H9 (cell line): ENCODE results near the gene FBXO40. TPM values are rescaled to one million over a fixed set of nuclear protein-coding genes. Genes with fewer than 3 reads are reported as not detected.

Experiments
- DNase-seq: peaks from one replicate; pipeline ENCODE4 v3.0.0-alpha.2; 2017
- H2AFZ ChIP-seq: one replicate; pipeline ENCODE4 v1.6.1; 2013; ENCODE audit warnings: mild to moderate bottlenecking, low read length, control low read depth, moderate library complexity
- H2AK5ac ChIP-seq: 2 replicates; pipeline ENCODE4 v1.6.1; 2013; ENCODE audit warnings: low read length, control low read depth, mixed read lengths; ENCODE audit not compliant: insufficient read length
- H2BK120ac ChIP-seq: one replicate; pipeline ENCODE4 v1.6.1; 2013; ENCODE audit warnings: low read depth, mild to moderate bottlenecking, low read length, control low read depth, inconsistent platforms; ENCODE audit not compliant: poor library complexity, severe bottlenecking
- H2BK12ac ChIP-seq: 2 replicates; pipeline ENCODE4 v1.6.1; 2013; ENCODE audit warnings: low read length, control low read depth, mixed read lengths, low read depth; ENCODE audit not compliant: insufficient read length
- H2BK15ac ChIP-seq: 2 replicates; pipeline ENCODE4 v1.6.1; 2013; ENCODE audit warnings: low read depth, low read length, control low read depth
- H2BK20ac ChIP-seq: one replicate; pipeline ENCODE4 v1.6.1; 2013; ENCODE audit warnings: low read depth, mild to moderate bottlenecking, low read length, control low read depth, inconsistent platforms; ENCODE audit not compliant: poor library complexity, severe bottlenecking
- H2BK5ac ChIP-seq: 2 replicates; pipeline ENCODE4 v1.6.1; 2013; ENCODE audit warnings: low read length, control low read depth, mixed read lengths; ENCODE audit not compliant: insufficient read length
- H3K14ac ChIP-seq: 2 replicates; pipeline ENCODE4 v1.6.1; 2013; ENCODE audit warnings: low read length, control low read depth; ENCODE audit not compliant: insufficient read depth
- H3K18ac ChIP-seq: 2 replicates; pipeline ENCODE4 v1.6.1; 2013; ENCODE audit warnings: low read depth, mild to moderate bottlenecking, mixed read lengths, low read length, control low read depth; ENCODE audit not compliant: insufficient read length
- H3K23ac ChIP-seq: 2 replicates; pipeline ENCODE4 v1.6.1; 2013; ENCODE audit warnings: low read length, control low read depth, mixed read lengths, low read depth; ENCODE audit not compliant: insufficient read length
- H3K23me2 ChIP-seq: 2 replicates; pipeline ENCODE4 v1.6.1; 2013; ENCODE audit warnings: low read depth, mild to moderate bottlenecking, mixed read lengths, low read length, control low read depth; ENCODE audit not compliant: insufficient read length, poor library complexity, severe bottlenecking
- H3K27ac ChIP-seq: 2 replicates; pipeline ENCODE4 v1.5.1; 2013; ENCODE audit warnings: low read length, control low read depth, mixed read lengths, low read depth; ENCODE audit not compliant: insufficient read length
- H3K27me3 ChIP-seq: 2 replicates; pipeline ENCODE4 v1.6.1; 2013; ENCODE audit warnings: low read length, control low read depth, inconsistent platforms; ENCODE audit not compliant: insufficient read depth
- H3K4ac ChIP-seq: 2 replicates; pipeline ENCODE4 v1.6.1; 2013; ENCODE audit warnings: low read depth, mild to moderate bottlenecking, control low read depth, inconsistent platforms, low read length, moderate library complexity
- H3K4me1 ChIP-seq: 2 replicates; pipeline ENCODE4 v1.6.1; 2013; ENCODE audit warnings: low read length, control low read depth, inconsistent platforms; ENCODE audit not compliant: insufficient read depth
- H3K4me2 ChIP-seq: 2 replicates; pipeline ENCODE4 v1.6.1; 2013; ENCODE audit warnings: low read length, control low read depth, mixed read lengths; ENCODE audit not compliant: insufficient read length, insufficient read depth
- H3K56ac ChIP-seq: 2 replicates; pipeline ENCODE4 v1.6.1; 2013; ENCODE audit warnings: low read depth, mild to moderate bottlenecking, mixed read lengths, low read length, control low read depth; ENCODE audit not compliant: insufficient read length
- H3K79me1 ChIP-seq: 2 replicates; pipeline ENCODE4 v1.6.1; 2013; ENCODE audit warnings: low read depth, mild to moderate bottlenecking, moderate library complexity, low read length, control low read depth, inconsistent platforms; ENCODE audit not compliant: insufficient read depth, poor library complexity, severe bottlenecking
- H3K79me2 ChIP-seq: 2 replicates; pipeline ENCODE4 v1.6.1; 2013; ENCODE audit warnings: low read length, control low read depth, inconsistent platforms; ENCODE audit not compliant: insufficient read depth
- H3K9ac ChIP-seq: 2 replicates; pipeline ENCODE4 v1.6.1; 2013; ENCODE audit warnings: low read length, control low read depth, mixed read lengths; ENCODE audit not compliant: insufficient read length; ENCODE audit errors: extremely low read depth
- H3K9me3 ChIP-seq: one replicate; pipeline ENCODE4 v1.6.1; 2013; ENCODE audit warnings: low read depth, low read length, inconsistent platforms; ENCODE audit not compliant: control insufficient read depth
- H3T11ph ChIP-seq: one replicate; pipeline ENCODE4 v1.6.1; 2013; ENCODE audit warnings: mild to moderate bottlenecking, low read length, control low read depth, inconsistent platforms
- H4K20me1 ChIP-seq: one replicate; pipeline ENCODE4 v1.6.1; 2013; ENCODE audit not compliant: control insufficient read depth, insufficient read length, insufficient read depth
- H4K5ac ChIP-seq: 2 replicates; pipeline ENCODE4 v1.6.1; 2013; ENCODE audit warnings: low read depth, mild to moderate bottlenecking, mixed read lengths, low read length, control low read depth; ENCODE audit not compliant: insufficient read length
- H4K8ac ChIP-seq: replicated peaks from 2 replicates; pipeline ENCODE4 v1.6.1; 2013; ENCODE audit warnings: low read length, control low read depth, mixed read lengths, low read depth; ENCODE audit not compliant: insufficient read length
- H4K91ac ChIP-seq: 2 replicates; pipeline ENCODE4 v1.6.1; 2013; ENCODE audit warnings: low read depth, mild to moderate bottlenecking, moderate library complexity, mixed read lengths, low read length, control low read depth; ENCODE audit not compliant: insufficient read length
- H3K27ac Mint-ChIP-seq, 3 experiments: 2 replicates in 2 of 3; 3 replicates in 1 of 3; pipeline ENCODE4 v1.8.0; 2020 to 2021; ENCODE audit warnings: mixed read lengths in 3 of 3, mild to moderate bottlenecking in 1 of 3, moderate library complexity in 1 of 3
- H3K27me3 Mint-ChIP-seq: 2 replicates; pipeline ENCODE4 v1.8.0; 2021; ENCODE audit warnings: low read depth, mild to moderate bottlenecking, moderate library complexity, mixed read lengths
- H3K36me3 Mint-ChIP-seq, 3 experiments: 2 replicates in 2 of 3; 3 replicates in 1 of 3; pipeline ENCODE4 v1.8.0; 2020 to 2021; ENCODE audit warnings: low read depth in 3 of 3, mixed read lengths in 3 of 3; ENCODE audit not compliant: insufficient read depth in 1 of 3
- H3K4me1 Mint-ChIP-seq, 2 experiments: 2 replicates each; pipeline ENCODE4 v1.8.0; 2020; ENCODE audit warnings: mixed read lengths in 2 of 2
- H3K4me3 Mint-ChIP-seq, 2 experiments: 2 replicates in 1 of 2; 3 replicates in 1 of 2; pipeline ENCODE4 v1.8.0; 2020 to 2021; ENCODE audit warnings: mild to moderate bottlenecking in 2 of 2, mixed read lengths in 2 of 2, moderate library complexity in 1 of 2
- H3K9me3 Mint-ChIP-seq, 2 experiments: 2 replicates in 1 of 2; 3 replicates in 1 of 2; pipeline ENCODE4 v1.8.0; 2020; ENCODE audit warnings: mild to moderate bottlenecking in 2 of 2, mixed read lengths in 2 of 2, moderate library complexity in 1 of 2
- total RNA-seq: library from RNA; stranded (reverse); gene quantifications from 2 replicates; pipeline ENCODE4 v1.2.1, GENCODE V29; 2021
- TF ChIP-seq, protein P1 (sequence below): fragments of 200-600 bp; sonication (generic); conservative IDR thresholded peaks from 3 replicates; pipeline ENCODE4 v1.8.0; 2021; ENCODE audit warnings: antibody characterized with exemption, mild to moderate bottlenecking

Gene FBXO40
- total RNA-seq, 1 experiment from 2014 or later = 0.04 TPM

DNA sequence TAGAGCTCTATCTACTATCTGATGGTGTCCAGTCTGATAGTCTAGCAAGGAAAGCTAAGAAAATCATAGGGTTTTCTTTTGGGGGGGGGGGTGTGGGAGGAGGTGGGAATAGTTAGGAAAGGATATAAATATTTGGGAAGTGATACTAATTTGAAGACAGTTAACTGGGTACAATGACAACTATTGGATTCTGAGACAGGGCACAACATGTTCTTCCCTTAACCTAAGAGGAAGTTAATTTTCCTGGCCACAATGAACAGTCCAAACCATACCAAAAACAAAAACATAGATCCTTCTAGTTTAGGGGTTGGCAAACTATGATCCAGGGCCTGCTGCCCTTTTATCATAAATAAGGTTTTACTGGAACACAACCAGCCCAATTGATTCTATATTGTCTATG lies 77.5 kb downstream of the FBXO40 start:
- H2BK120ac ChIP-seq = no peak overlapping the region
- H3K23me2 ChIP-seq = no peaks in the 10 kb centered on the region
- no peak overlapping the region for H2AK5ac ChIP-seq
- H3K27ac ChIP-seq = no peak overlapping the region
- Mint-ChIP-seq H3K4me3 (no peak overlapping the region), H3K9me3 (no peaks in the 10 kb centered on the region), H3K27ac (no peak overlapping the region), H3K4me1 (no peaks in the 10 kb centered on the region), H3K27me3 (no peaks in the 10 kb centered on the region), H3K36me3 (peaks cover 12 to 66% (median 42%) of the 10 kb centered on the region in 3 experiments; a peak in 6 of 7 replicates)
- no peaks in the 10 kb centered on the region for H3K4me1 ChIP-seq
- no peak overlapping the region for H3K9ac ChIP-seq
- H3K18ac ChIP-seq = no peak overlapping the region
- H2BK15ac ChIP-seq = no peak overlapping the region
- no peaks in the 10 kb centered on the region for H3K9me3 ChIP-seq
- H3K56ac ChIP-seq = no peak overlapping the region
- no peaks in the 10 kb centered on the region for H3K27me3 ChIP-seq
- H2AFZ ChIP-seq = no peak overlapping the region
- H4K20me1 ChIP-seq = no peaks in the 10 kb centered on the region
- no peak overlapping the region for H4K91ac ChIP-seq
- DNase-seq = no peak
- no peak overlapping the region for H2BK12ac ChIP-seq
- H3K4ac ChIP-seq = no peak overlapping the region
- TF ChIP-seq, protein P1, sequence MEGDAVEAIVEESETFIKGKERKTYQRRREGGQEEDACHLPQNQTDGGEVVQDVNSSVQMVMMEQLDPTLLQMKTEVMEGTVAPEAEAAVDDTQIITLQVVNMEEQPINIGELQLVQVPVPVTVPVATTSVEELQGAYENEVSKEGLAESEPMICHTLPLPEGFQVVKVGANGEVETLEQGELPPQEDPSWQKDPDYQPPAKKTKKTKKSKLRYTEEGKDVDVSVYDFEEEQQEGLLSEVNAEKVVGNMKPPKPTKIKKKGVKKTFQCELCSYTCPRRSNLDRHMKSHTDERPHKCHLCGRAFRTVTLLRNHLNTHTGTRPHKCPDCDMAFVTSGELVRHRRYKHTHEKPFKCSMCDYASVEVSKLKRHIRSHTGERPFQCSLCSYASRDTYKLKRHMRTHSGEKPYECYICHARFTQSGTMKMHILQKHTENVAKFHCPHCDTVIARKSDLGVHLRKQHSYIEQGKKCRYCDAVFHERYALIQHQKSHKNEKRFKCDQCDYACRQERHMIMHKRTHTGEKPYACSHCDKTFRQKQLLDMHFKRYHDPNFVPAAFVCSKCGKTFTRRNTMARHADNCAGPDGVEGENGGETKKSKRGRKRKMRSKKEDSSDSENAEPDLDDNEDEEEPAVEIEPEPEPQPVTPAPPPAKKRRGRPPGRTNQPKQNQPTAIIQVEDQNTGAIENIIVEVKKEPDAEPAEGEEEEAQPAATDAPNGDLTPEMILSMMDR = no peak
- no peak overlapping the region for H3T11ph ChIP-seq
- no peak overlapping the region for H4K8ac ChIP-seq
- H3K79me2 ChIP-seq = no peaks in the 10 kb centered on the region
- H3K14ac ChIP-seq = no peak overlapping the region
- H3K79me1 ChIP-seq = no peaks in the 10 kb centered on the region
- no peak overlapping the region for H3K4me2 ChIP-seq
- no peak overlapping the region for H2BK20ac ChIP-seq
- no peak overlapping the region for H4K5ac ChIP-seq
- no peak overlapping the region for H2BK5ac ChIP-seq
- no peak overlapping the region for H3K23ac ChIP-seq
